Measurements from ENCODE around the gene GINS1. TPM values are rescaled to one million over a fixed set of nuclear protein-coding genes. Genes with fewer than 3 reads are reported as not detected.

Gene GINS1
- total and polyA plus RNA-seq, 2 experiments from 2014 or later = 32.0 to 65.4 TPM

GRCh38 chr20:25447671-25448070, 40.2 kb downstream of the GINS1 start:
- ATAC-seq (no peak), DNase-seq (ENCODE audit: low spot score) (no peak)
- Mint-ChIP-seq H3K27me3 (ENCODE audit: insufficient read depth, low read depth, poor library complexity) (no peaks in the 10 kb centered on the region), H3K36me3 (ENCODE audit: low read depth) (peaks cover 84% of the 10 kb centered on the region), H3K9me3 (peaks cover 5% of the 10 kb centered on the region; the same call in 1 of the 3 replicates), H3K4me1 (no peaks in the 10 kb centered on the region), H3K27ac (no peak overlapping the region), H3K4me3 (no peak overlapping the region)
- H3F3A ChIP-seq (replicated peaks; ENCODE audit: low read depth) = no peaks in the 10 kb centered on the region; the same call in 1 of the 2 replicates
- H3K27ac ChIP-seq (ENCODE audit: low read depth) = no peak overlapping the region
- H3K36me3 ChIP-seq (ENCODE audit: insufficient read depth) = peaks cover 26% of the 10 kb centered on the region
- H3K27me3 ChIP-seq (ENCODE audit: insufficient read depth) = no peaks in the 10 kb centered on the region
- no peak overlapping the region for H3K4me2 ChIP-seq
- H3K4me3 ChIP-seq = no peak overlapping the region
- H4K20me1 ChIP-seq (replicated peaks; ENCODE audit: insufficient read depth) = no peaks in the 10 kb centered on the region; the same call in 1 of the 2 replicates
- no peaks in the 10 kb centered on the region for H3K9me2 ChIP-seq (ENCODE audit: insufficient read depth)
- no peaks in the 10 kb centered on the region for H3K4me1 ChIP-seq (ENCODE audit: insufficient read depth)
- no peak for TF ChIP-seq EZH2 (IDR thresholded peaks at IDR 0.05; ENCODE audit: low read depth, unreplicated experiment)
- no peak for TF ChIP-seq CREB1 (CRISPR knock-in tag; IDR thresholded peaks at IDR 0.05; ENCODE audit: low read depth)
- no peak for TF ChIP-seq STAT1 (IDR thresholded peaks at IDR 0.05; ENCODE audit: unreplicated experiment)
- no peak for TF ChIP-seq NANOG (IDR thresholded peaks at IDR 0.05; ENCODE audit: borderline replicate concordance)
- TF ChIP-seq ZNF462 (CRISPR knock-in tag; IDR thresholded peaks at IDR 0.05) = no peak
- TF ChIP-seq ZNF114 (CRISPR knock-in tag; IDR thresholded peaks at IDR 0.05) = no peak
- no peak for TF ChIP-seq POLR2AphosphoS5 (IDR thresholded peaks at IDR 0.05; ENCODE audit: low read depth)
- TF ChIP-seq, protein P1, sequence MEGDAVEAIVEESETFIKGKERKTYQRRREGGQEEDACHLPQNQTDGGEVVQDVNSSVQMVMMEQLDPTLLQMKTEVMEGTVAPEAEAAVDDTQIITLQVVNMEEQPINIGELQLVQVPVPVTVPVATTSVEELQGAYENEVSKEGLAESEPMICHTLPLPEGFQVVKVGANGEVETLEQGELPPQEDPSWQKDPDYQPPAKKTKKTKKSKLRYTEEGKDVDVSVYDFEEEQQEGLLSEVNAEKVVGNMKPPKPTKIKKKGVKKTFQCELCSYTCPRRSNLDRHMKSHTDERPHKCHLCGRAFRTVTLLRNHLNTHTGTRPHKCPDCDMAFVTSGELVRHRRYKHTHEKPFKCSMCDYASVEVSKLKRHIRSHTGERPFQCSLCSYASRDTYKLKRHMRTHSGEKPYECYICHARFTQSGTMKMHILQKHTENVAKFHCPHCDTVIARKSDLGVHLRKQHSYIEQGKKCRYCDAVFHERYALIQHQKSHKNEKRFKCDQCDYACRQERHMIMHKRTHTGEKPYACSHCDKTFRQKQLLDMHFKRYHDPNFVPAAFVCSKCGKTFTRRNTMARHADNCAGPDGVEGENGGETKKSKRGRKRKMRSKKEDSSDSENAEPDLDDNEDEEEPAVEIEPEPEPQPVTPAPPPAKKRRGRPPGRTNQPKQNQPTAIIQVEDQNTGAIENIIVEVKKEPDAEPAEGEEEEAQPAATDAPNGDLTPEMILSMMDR (conservative IDR thresholded peaks at IDR 0.05; ENCODE audit: low read depth in 2 of 2) = no peak
- H2AFZ ChIP-seq = no peak overlapping the region
- H3K79me2 ChIP-seq (replicated peaks; ENCODE audit: insufficient read depth) = no peaks in the 10 kb centered on the region
